ENCODE results near the gene OR2V2.

OR2V2 gene

GRCh38 chr5:181138258-181138657 is 9.1 kb upstream of the OR2V2 start:
- TF ChIP-seq CTCF (IDR thresholded peaks at IDR 0.05; ENCODE audit: insufficient read depth, low read depth, low read length, missing control alignments): no peak
- H3K4me3 ChIP-seq (ENCODE audit: low read length): no peak overlapping the region
- no peak for DNase-seq (ENCODE audit: low read depth)

GRCh38 chr5:181140766-181141165 is 6.6 kb upstream of the OR2V2 start:
- TF ChIP-seq CTCF (IDR thresholded peaks at IDR 0.05; ENCODE audit: insufficient read depth, low read depth, low read length, missing control alignments): no peak
- no peak for DNase-seq (ENCODE audit: low read depth)
- no peak overlapping the region for H3K4me3 ChIP-seq (ENCODE audit: low read length)

- DNase-seq (ENCODE audit: low read depth): no peak
- H3K4me3 ChIP-seq (ENCODE audit: low read length): no peak overlapping the region
- TF ChIP-seq CTCF (IDR thresholded peaks at IDR 0.05; ENCODE audit: insufficient read depth, low read depth, low read length, missing control alignments): no peak
Measured at GRCh38 chr5:181142054-181142453, 5.3 kb upstream of the OR2V2 start.

- no peak overlapping the region for H3K4me3 ChIP-seq (ENCODE audit: low read length)
- no peak for DNase-seq (ENCODE audit: low read depth)
- no peak for TF ChIP-seq CTCF (IDR thresholded peaks at IDR 0.05; ENCODE audit: insufficient read depth, low read depth, low read length, missing control alignments)
Measured at GRCh38 chr5:181145133-181145532, 2.3 kb upstream of the OR2V2 start.

GRCh38 chr5:181149355-181149754 is 2.0 kb downstream of the OR2V2 start:
- DNase-seq (ENCODE audit: low read depth): peak; percentile 82
- TF ChIP-seq CTCF (IDR thresholded peaks at IDR 0.05; ENCODE audit: insufficient read depth, low read depth, low read length, missing control alignments): no peak
- no peak overlapping the region for H3K4me3 ChIP-seq (ENCODE audit: low read length)

- no peak overlapping the region for H3K4me3 ChIP-seq (ENCODE audit: low read length)
- DNase-seq (ENCODE audit: low read depth): peak; percentile 18
- no peak for TF ChIP-seq CTCF (IDR thresholded peaks at IDR 0.05; ENCODE audit: insufficient read depth, low read depth, low read length, missing control alignments)
Measured at GRCh38 chr5:181149806-181150733, 2.7 kb downstream of the OR2V2 start.

GRCh38 chr5:181151146-181151545 is 3.8 kb downstream of the OR2V2 start:
- TF ChIP-seq CTCF (IDR thresholded peaks at IDR 0.05; ENCODE audit: insufficient read depth, low read depth, low read length, missing control alignments): no peak
- no peak for DNase-seq (ENCODE audit: low read depth)
- no peak overlapping the region for H3K4me3 ChIP-seq (ENCODE audit: low read length)
